A549 treated with AZD2906 at 1 μM for 4 hours (cell line): Measurements from ENCODE around the gene MRPS25. TPM values are rescaled to one million over a fixed set of nuclear protein-coding genes. Genes with fewer than 3 reads are reported as not detected.

ENCODE experiments used
- total RNA-seq: library from RNA; stranded (reverse); fragments of 200-300 nt; extraction: Qiagen RNA extraction; gene quantifications from 5 replicates; pipeline ENCODE4 v1.2.3, GENCODE V29; 2022

The MRPS25 gene
- total RNA-seq, result 48.7 to 62.1 TPM (median 60.7 TPM) in 5 replicates

DNA sequence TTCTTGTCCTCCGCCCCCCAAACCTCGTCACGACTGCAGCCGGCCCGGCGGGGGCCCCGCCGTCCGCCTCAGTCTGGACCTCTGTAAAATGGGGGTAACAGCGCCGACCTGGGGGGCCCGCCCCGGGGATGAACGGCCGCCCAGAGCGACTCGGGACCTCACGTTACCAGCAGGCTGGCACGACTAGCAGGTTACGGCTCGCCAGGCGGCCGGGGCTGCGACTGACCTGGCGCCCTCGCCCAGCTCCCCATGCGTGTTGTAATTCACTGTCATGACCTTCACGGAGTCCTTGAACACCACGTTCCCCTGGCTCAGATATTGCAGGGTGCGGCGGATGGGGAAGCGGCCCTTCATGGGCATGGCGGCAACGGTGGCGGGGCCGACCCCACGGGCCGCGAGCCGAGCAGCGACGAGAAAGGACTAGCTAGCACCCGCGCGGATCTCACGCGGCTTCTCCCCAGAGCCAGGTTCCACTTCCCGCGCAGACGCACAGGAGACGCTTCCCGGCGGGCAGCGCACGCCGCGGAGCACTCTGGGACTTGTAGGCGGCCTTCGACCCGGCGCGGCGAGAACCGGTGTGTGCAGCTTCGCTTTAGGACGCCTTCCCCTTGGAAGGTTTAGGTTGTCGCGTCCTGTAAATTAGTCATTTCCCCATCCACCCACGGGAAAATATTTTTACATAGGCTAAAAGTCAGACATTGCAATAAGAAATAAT is at the start of gene MRPS25:
MRPS25 (minus strand) TSS at position 481 of the 715 bp plus-strand sequence; CDS start at position 360, 121 bp downstream.

DNA sequence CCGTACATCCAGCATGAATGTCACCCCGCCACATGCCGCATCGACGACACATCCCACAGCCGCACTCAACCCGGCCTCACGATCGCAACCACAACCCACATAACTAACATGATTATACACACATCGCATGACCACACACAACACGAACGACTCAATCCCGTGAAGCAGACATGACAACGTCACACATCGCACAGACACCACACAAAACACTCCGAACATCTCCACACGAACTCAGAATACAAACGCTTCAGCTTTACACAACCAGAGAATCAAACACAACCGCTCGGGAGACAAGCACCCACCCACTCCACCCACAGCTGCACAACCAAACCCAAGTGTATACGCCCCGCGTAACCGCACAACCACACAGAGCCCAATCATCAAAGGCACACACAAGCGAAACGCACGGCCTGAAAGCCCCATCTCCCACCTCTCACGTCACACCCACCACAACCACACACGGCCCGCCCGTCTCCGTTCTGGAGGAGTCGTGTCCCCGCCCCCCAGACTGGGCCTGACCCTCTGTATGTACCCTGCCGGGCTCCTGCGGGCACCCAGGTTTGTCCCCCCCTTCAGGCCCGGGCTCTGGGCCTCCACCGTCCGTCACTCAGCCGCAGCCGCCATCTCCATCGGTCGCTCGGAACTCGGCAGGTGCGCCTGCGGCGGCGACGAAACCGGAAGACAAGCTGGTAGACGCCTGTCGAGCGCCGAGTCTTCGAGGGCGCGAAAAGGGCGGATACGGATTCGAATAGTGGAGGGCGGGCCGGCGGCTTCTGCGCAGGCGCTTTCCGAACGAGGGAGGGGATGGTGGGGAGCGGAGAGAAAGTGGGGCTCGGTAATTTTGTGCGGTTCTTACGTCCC is 33.6 kb upstream of the MRPS25 start, which contains the start of gene RBSN:
RBSN (minus strand) TSS at position 646 of the 861 bp plus-strand sequence. CDS start 3,028 bp downstream, outside the sequence.

Other genes starting within 250 kb of the MRPS25 start
- 0.02 to 0.03 TPM (median 0.03 TPM) in 4 of 5 replicates, not detected in the other for gene FGD5, start 246.4 kb downstream of the MRPS25 start, total RNA-seq
- 12.3 to 18.0 TPM (median 16.7 TPM) in 5 replicates for gene NR2C2, start 117.7 kb downstream of the MRPS25 start, total RNA-seq
- 8.4 to 10.2 TPM (median 9.4 TPM) in 5 replicates for gene RBSN, start 33.8 kb upstream of the MRPS25 start, total RNA-seq
- gene CAPN7, start 140.9 kb upstream of the MRPS25 start, total RNA-seq, result 21.6 to 32.5 TPM (median 25.6 TPM) in 5 replicates